CD4-positive, alpha-beta T cell treated with Interleukin-6 for 4 hours (primary cell): ENCODE results near the gene CSMD2.

Experiments
- DNase-seq: peaks from one replicate; pipeline ENCODE4 v3.0.0-alpha.2; 2020; ENCODE audit warnings: mixed read lengths

CSMD2 gene

DNA sequence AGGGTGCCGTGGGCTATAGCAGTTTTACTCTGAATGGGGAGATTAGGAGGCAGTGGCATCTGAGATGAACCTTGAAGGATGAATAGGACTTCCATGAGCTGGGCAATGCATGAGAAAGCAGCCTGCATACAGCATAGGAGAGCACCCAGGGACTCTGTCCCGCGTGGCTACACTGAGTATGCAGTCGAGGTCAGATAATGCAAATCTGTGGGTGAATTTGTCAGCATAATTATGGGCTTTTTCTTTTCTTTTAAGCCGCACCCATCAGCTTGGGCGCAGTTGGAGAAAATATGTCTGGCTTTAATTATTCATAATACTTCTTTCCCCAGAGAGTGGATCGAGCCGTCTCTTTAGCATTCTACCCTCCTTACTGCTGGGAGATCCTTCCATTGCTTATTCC, 504.1 kb downstream of the CSMD2 start:
- no peak for DNase-seq

DNA sequence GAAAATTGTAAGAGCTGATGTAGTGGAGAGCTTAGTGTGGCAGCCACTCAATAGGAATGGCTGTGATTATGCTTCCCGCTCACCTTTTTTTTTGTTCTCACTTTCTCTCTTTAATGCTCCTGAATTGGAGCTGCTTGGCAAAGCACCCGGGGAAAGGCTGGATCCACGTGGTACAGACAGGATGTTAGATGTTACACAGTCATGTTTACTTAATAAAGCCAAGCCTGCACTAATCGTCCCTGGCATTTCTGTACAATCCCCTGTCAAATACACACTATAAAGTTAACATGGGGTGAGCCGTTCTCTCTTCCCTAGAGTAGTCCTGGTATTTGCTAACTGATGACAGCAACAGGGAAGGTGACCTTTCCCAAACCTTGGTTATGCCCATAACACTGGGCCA, 504.8 kb downstream of the CSMD2 start:
- no peak for DNase-seq

DNA sequence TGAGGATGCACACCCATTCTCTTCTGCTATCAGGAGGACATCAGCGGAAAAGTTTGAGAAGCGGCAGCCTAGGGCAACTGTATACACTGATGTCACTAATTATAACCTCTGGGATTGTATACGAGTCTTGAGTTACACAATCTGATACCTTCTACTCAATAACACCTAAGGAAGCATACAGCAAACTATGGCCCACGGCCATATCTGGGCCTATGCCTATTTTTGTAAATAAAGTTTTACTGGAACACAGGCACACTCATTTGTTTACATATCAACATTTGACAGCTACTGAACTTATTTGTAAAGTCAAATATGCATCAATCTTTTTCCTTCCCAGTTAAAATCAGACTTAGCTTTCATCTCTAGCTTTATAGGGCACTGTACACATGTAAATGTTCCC, 505.4 kb downstream of the CSMD2 start:
- no peak for DNase-seq

DNA sequence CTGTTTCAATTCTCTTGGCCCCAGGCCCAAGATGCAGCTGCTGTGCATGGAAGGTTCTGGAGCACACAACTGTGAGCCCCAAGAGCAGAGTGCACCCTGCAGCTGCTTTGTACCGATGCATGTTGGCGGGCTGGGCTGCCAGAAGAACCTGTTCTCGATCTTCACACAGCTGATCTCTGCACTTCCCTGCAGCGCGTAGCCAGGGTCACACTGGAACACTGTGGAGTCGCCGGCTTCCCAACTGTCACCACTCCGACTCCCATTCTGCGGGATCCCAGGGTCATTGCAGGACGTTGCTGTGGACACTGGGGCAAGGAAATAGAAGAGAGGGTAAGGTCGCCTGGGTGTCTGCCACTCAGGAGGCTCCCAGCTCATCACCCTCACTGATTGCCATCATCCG, 507.2 kb downstream of the CSMD2 start:
- no peak for DNase-seq

DNA sequence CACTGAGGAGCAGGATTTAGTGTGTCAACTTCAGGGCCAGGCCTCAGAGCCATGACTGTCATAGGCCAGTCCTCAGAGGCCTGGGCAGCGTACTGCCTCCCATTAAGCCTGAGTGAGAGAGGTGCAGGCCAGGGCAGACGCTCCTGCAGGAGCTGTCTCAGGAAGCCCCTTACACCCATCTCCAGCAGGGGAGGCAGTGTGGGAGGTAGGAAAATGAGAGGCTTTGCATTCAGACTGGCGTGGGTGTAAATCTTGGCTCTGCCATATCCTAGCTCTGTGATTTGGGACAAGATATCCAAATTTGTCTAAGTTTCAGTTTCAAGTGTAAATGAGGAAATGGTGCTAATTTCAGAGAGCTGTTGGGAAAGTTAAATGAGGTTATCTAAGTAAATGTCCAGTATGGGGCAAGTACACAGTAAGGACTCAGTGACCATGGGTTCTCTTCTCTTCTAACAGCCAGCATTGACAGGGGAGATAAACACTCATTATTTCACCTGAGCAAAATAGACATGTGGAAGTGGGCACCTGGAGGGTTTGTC, 508.5 kb downstream of the CSMD2 start:
- DNase-seq, result no peak

DNA sequence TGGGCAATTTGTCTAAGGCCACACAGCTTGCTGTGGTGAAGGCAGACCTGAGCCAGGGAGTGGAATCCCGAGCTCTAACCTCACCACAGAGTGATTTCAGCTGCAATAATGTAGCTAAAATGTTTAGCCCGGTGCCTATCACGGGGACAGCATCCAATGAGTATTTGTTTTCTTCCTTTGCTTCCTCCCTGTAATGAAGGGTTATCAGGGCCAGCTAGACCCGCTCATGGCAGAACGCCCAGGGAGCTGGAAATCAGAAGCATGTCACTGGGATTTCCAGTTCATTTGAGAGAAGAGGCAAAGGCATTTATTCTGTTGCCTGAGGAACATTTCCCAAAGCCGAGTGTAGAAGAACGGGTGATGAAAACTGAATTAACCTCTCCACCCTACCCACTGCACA, 509.5 kb downstream of the CSMD2 start:
- DNase-seq, result no peak

DNA sequence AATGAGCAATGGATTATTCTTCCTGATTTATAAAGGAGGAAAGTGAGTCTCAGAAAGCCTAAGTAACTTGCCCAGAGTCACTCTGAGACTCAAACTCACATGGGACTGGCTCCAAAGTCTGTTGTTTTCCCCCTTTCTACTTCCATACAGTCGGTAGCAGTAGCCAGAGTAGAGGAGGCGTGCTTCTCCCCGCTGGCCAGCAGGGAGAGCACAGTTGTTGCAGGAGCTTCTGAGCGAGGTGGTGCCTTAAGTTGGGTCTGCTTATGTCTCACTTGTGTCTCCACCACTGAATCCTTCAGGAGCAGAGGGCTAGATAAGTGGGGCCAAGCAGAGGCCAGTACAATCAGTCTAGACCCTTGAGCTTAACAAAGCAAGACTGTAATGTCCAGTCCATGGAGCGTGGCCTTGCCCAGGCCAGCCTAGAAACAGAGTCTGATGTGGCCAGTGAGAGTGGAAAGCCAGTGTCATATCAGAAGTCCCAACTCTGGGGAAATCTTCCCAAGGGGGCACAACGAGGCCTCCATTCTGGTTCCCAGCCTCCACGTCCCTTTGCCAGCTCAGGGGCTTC, 510.7 kb downstream of the CSMD2 start:
- DNase-seq, result no peak

DNA sequence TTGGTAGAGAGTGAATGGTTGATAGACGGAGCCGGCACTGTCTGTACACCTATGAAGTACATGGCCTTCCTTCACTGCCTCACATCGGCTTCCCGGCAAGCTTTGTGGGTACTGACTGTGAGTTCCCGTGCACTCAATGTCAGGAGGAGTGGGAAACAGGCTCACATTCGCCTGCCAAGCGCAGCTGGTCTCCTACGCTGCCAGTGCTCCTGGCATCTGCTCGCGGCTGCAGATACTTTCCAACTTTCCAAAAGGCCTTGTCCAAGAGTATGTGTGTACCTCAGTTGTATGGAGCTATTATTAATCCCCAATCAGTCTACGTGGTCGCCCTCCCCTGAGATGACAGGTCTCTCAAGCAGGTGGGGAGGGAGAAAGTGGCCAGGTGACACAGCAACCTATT, 511.8 kb downstream of the CSMD2 start:
- no peak for DNase-seq

DNA sequence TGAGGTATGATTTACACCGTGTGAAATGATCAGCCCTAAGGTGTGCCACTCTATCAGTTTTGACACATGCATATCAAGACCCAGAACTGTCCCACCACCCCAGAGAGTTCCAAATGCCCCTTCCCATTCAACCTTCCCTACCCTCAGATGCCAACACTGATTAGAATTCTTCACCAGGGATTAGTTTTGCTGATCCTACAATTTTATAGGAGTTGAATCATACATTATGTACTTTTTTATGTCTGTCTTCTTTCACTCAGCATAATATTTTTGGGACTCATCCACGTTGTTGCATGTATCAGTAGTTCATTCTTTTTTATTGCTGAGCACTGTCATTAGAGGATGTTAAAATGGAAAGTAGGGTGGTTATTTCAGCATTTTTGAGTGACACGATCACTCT, 514.3 kb downstream of the CSMD2 start:
- no peak for DNase-seq

DNA sequence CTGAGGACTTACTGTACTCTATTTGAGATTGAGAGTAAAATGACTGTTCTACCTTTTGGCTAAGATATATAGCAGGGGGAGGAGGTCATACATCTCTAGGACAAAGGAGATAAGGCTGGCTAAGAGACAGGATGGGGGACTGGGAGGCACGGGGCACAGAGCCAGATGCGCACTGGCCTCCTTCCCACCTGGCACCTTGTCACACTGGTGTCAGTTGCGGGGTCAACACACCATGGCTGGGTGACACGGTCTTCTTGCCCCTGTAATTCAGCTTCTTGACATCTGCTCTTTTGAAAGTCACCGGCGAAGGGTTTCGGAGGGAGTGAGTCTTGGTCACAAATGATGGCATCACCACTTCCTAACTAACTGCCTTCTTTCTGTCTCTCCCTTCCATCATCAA, 515.3 kb downstream of the CSMD2 start:
- DNase-seq, result no peak

DNA sequence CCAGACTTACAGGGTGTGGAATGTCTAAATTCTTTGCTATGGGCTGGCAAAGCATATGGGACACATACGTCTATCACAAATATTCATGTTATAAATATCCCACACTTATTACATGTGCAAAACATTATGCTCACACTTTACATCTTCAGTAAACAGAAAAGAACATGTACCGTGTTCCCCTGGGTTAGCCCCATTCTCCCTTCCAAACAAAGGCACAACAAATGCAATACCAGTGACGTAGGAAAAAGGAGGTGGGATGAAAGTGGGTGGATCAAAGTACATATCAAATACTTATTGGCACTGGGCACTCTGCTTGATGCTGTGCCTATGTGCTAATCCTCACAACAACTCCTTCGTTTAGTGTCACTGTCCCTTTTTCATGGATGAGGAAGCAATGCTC, 521.8 kb downstream of the CSMD2 start:
- DNase-seq, result no peak

DNA sequence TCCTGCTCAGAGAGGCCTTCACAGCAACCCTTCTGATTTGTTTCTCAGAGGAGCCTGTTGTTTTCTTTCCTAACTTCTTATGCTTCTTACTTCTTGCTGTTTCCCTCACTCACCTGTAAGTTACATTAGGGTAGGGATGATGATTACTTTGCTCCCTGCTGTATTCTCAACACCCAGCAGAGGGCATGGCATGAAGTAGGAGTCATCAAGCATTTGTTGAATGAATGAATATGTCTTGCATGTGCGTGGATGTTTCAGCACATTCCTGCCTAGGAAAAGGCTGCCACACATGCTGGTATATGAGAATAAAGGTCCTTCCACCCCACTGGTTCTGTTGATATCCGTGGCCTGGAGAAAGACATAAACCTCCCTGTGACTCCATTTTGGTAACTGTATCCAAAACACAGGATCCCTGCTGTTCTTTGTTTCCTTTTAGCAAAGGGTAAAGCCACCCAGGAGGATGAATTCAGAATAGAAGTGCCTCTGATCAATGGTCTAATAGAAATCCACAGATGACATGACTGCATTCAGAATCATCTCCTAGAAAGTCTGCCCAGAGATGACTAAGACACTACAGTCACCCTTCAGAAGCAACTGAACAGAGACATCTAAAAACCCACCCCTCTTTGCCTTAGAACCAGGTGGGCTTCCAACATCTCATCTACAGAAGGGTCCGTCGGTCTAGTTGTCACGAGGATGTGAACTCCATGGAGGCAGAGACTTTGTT, 523.8 kb downstream of the CSMD2 start:
- no peak for DNase-seq

DNA sequence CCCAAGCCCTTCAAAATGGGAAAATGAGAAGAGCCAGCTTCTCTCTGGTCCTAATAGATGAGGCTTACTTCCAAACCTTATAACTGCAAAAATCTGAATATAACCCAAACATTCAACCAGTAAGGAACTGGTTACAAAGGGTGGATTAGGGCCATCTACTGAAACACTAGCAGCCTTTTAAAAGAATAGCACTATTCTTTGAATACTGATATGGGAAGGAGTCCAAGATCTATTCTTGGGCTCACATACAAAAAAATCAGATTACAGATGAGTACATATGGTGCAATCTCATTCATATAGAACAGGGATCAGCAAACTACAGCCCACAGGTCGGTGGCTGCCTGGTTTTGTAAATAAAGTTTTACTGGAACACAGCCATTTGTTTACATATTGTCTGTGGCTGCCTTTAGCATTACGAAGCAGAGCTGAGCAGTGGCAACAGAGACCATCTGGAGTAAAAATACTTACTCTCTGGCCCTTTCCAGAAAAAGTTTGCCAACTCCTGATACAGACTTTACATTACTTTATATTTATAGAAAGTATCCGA, 524.8 kb downstream of the CSMD2 start:
- DNase-seq, result no peak

DNA sequence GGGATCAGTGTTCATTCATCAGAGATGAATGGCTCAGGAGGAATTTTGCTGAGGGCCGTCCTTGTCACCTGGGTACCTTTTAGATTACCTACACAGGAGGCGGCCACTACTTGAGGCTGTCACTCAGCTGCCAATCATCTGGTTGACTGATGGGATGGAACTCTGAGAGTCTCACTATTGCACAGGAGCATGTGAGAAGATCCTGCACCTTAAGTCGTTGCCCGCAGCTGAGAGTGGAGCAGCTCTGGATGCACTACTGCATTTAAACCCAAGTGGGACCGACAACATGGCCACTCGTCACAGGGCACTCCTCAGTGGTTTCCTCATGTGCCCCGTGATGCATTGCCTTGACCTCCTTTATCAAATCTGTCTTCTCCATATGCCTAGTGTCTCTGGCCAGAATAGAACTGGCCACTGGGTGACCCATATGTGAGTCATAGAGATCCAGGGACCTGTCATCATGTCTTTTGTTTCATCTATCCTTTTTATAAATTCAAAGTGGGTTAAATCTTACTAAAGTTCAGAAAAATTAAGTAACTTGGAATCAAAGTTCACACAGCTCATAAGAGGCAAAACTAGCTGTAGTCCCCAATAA, 527.1 kb downstream of the CSMD2 start:
- DNase-seq, result no peak

DNA sequence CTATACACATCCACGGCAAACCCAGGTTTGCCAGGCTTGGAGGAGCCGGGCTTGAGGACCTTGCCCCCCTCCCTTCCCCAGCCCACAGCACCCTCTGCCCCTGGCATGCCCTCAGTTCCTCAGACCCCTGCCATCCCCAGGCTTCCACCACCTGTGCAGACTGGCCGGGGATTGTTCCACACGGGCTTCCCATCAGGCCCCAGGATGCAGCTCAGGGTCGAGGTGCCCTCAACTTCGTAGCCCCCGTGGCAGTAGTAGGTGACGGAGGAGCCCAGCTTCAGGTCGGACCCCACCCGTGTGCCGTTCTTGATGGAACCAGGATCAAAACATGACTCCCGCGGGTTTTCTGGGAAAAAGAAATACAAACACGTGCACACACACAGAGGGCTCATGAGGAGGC, 528.8 kb downstream of the CSMD2 start:
- DNase-seq, result no peak

DNA sequence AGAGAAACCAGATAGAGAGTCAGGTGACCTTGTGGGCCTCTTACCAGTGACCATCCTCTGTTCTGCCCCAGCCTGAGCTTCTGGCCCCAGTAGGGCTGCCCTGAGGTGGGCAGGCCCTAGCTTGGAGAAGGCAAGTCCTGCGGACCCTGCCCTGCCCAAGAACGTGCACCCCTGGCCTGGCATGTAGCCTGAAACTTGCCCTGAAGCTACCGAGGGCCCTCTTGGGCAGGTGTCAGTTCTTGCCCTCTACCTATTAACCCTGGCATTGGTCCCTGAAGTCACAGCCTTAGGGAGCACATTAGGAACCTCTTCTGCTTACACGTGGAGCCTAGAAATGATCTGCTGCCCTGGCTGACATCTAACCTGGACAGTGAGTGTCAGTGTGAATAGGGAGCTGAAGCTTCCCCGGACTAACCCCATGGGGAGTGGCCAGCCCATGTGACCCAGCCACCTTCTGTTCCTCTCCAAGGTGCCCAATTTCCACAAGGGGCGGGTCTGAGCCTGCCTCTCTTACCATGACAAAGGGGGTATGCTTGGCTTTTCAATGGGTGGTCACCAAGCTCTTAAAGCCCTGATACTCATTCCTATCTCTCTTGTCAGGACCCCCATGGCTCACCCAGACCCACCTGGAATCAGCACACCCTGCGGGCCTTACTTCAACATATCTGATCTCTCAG, 529.6 kb downstream of the CSMD2 start:
- no peak for DNase-seq

DNA sequence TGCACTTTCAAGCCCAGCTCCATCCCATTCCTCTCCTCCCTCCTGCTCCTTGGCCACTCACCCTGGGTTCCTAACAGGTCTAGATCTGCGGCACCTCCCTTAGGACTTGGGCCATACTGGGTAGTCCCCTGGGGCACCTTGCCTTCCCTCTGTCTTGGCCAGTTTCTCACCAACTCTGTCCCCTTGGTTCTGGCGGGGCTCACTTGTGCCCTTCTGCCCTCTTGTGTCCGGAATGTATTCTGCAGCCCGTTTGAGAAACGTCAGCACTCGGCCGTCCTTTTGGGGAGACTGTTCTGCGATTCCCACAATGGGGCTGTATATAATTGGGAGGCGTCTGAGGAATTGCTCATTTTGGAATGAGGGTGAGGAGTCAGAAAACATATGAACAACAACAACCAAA, 530.2 kb downstream of the CSMD2 start:
- DNase-seq, result no peak

DNA sequence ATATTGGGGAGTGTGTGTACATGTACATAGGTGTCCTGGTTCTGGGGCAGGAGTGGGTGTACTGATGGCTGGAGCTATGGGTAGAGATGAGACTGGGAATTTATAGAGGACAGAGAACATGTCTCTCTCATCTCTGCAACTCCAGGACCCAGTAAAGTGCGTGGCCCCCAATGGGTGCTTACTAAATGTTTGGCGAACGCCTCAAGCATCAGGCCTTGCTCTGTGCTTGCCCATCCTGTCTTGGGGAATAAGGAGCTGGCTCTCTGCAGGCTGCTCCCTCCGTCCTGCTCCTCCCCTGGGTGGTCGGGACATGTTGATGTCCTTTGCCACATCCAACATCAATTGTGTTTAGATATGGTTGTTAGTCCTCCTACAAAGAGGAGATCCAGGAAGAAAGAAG, 530.9 kb downstream of the CSMD2 start:
- DNase-seq, result no peak

DNA sequence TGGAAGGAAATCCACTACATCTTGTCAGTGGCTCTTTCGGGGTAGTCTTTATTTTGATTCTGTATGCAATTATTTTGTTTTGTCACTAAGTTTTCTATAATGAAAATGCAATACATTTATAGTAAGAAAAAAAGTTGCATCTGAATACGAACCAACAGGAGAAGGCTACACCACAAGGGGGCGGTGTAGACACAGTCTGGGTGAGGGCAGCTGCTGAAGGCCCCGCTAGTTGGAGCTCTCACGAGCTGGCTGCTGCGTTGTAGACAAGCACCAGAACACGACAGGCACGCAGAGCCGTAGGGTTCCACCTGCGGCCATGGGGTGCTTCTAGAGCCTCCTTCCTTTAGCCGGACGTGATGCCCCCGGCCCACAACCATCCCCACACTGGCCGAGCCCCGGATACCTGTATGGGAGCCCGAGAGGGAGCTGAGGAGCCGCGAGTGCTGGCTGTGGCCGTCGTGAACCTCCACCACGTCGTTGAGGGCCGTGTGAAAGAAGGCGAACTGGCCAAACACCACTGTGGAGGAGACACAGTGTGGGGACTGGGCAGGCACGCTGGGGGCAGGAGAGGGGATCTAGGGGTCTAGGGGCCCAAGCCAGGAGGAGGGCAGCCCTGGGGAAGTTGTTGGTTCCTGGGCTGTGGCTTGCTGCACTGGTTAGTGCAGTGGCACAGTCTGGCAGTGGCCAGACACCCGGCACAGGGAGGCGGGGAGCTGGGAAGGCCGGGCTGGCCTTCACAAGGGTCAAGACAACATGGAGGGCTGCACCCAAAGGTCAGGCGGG, 531.8 kb downstream of the CSMD2 start:
- DNase-seq, result peak; percentile 84

DNA sequence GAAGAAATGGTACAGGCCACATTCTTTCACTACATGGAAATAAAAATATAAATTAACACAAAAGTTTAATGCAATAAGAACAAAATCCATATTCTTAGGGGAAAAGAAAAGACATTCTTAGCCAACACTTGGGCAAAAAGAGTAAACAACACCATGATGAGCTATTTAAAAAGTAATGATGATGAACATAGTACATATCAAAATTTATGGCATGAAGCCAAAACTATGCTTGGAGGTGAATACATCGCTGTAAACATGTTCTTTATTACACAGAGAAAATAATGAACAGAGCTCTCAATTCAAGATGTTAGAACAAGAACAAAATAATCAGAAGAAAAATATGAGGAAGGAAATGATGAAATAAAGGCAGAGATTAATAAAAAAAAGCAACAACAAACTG, 534.3 kb downstream of the CSMD2 start:
- no peak for DNase-seq

DNA sequence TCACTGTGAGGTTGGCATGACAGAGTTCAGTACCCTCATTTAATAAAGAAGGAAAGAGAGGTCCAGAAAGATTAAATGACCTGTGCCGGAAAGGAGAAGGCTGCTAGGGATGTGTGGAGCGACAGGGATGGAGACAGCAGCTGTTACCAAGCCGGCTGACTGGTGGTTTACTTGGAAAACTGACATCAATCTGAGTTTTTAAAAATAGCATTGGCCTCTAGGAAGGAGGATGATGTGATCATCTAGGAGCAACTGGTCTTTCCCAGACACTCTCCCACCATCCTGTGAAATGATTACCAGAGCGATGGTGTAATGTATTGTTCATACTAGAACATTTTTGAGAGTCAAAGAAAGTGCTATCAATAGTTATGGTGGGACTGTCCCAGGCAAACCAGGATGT, 538.2 kb downstream of the CSMD2 start:
- DNase-seq, result no peak

DNA sequence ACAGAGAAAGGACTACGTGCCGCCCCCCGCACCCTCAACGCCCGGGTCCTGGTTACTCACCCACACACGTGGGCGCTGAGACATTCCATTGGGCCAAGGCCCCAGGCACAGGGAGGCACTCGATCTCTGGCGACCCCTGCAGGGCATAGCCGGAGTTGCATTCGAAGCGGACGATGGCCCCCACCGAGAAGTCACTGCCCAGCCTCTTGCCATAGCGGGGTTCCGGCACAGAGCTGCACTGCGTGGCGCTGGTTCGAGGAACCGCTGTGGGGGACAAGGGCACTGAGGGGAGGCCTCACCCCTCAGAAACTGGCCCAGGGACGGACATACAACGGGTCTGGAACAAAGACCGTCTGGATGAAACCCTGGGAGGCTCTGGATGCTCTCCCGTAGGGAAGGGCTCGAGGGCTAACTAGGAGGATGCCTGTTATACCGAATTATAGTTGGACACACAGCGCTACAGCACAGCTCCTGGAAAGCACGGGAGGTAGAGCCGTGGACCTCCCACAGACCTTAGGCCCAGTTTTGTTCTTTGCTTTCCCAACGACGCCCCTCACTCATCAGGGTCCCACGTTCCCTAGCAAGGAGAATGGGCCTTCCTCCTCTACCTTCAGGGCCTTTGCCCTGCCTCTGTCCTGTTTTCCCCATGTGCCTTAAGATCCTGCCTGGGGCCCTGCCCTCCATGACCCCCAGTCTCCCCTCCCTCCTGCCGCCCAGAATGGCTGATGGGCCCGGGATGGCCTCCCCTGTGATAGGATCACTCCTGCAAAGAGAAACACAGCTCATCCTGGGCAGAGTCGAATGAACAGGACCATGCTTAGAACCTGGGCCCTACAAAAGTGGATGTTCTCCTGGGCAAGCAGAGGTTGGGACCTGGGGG, 539.8 kb downstream of the CSMD2 start:
- peak; percentile 3 for DNase-seq
